C4-2B (cell line): ENCODE measurements around the gene HTR3A.

ENCODE experiments used
- ZFX ChIP-seq: fragments of 450-650 bp; IDR thresholded peaks from 2 replicates; pipeline ENCODE4 v1.6.1; 2017
- TF ChIP-seq, protein P1 (sequence below): fragments of 450-650 bp; conservative IDR thresholded peaks from 2 replicates; pipeline ENCODE4 v1.5.1; 2017; ENCODE audit warnings: mild to moderate bottlenecking

DNA sequence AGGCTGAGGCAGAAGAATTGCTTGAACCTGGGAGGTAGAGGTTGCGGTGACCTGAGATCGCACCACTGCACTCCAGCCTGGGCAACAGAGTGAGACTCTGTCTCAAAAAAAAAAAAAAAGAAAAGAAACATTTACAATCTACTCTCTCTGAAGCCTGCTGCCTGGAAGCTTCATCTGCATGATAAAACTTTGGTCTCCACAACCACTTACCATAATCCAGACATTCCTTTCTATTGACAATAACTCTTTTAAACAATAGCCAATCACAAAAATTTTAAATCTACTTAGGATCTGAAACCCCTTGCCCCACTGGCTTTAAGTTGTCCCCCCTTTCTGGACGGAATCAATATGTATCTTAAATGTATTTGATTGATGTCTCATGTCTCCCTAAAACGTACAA lies 25.0 kb upstream of the HTR3A start:
- TF ChIP-seq, protein P1, sequence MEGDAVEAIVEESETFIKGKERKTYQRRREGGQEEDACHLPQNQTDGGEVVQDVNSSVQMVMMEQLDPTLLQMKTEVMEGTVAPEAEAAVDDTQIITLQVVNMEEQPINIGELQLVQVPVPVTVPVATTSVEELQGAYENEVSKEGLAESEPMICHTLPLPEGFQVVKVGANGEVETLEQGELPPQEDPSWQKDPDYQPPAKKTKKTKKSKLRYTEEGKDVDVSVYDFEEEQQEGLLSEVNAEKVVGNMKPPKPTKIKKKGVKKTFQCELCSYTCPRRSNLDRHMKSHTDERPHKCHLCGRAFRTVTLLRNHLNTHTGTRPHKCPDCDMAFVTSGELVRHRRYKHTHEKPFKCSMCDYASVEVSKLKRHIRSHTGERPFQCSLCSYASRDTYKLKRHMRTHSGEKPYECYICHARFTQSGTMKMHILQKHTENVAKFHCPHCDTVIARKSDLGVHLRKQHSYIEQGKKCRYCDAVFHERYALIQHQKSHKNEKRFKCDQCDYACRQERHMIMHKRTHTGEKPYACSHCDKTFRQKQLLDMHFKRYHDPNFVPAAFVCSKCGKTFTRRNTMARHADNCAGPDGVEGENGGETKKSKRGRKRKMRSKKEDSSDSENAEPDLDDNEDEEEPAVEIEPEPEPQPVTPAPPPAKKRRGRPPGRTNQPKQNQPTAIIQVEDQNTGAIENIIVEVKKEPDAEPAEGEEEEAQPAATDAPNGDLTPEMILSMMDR, result no peak
- TF ChIP-seq ZFX, result no peak
